ENCODE data around the gene NCEH1.

Gene NCEH1

GRCh38 chr3:172591125-172591605 is 119.7 kb downstream of the NCEH1 start:
- H3K4me3 ChIP-seq (ENCODE audit: low read depth, low read length), result no peak overlapping the region
- TF ChIP-seq CTCF (IDR thresholded peaks at IDR 0.05; ENCODE audit: low read depth, low read length, missing control alignments), result no peak
- in situ Hi-C loops (cut with HindIII; ENCODE audit: low pct_ligation_motif_present, low sequenced_read_pairs), result no loop called here
- no peak for DNase-seq
- no peak overlapping the region for H3K27ac ChIP-seq
- no peaks in the 10 kb centered on the region for H3K36me3 ChIP-seq (replicated peaks)
- H3K27me3 ChIP-seq (replicated peaks), result no peaks in the 10 kb centered on the region

GRCh38 chr3:172586436-172586835 is 124.4 kb downstream of the NCEH1 start:
- Histone ChIP-seq H3K36me3 (replicated peaks) (no peaks in the 10 kb centered on the region), H3K27me3 (replicated peaks) (no peaks in the 10 kb centered on the region), H3K4me3 (ENCODE audit: low read depth, low read length) (no peak overlapping the region), H3K27ac (no peak overlapping the region)
- TF ChIP-seq CTCF (IDR thresholded peaks at IDR 0.05; ENCODE audit: low read depth, low read length, missing control alignments), result no peak
- DNase-seq, result no peak
- in situ Hi-C loops (cut with HindIII; ENCODE audit: low pct_ligation_motif_present, low sequenced_read_pairs), result no loop called here

- Histone ChIP-seq H3K27me3 (replicated peaks) (no peaks in the 10 kb centered on the region), H3K4me3 (ENCODE audit: low read depth, low read length) (no peak overlapping the region), H3K36me3 (replicated peaks) (no peaks in the 10 kb centered on the region), H3K27ac (no peak overlapping the region)
- DNase-seq, result no peak
- no peak for TF ChIP-seq CTCF (IDR thresholded peaks at IDR 0.05; ENCODE audit: low read depth, low read length, missing control alignments)
- in situ Hi-C loops (cut with HindIII; ENCODE audit: low pct_ligation_motif_present, low sequenced_read_pairs), result no loop called here
Observed at GRCh38 chr3:172585954-172586353, 124.9 kb downstream of the NCEH1 start.

GRCh38 chr3:172582712-172583111 is 128.2 kb downstream of the NCEH1 start:
- Histone ChIP-seq H3K4me3 (ENCODE audit: low read depth, low read length) (no peak overlapping the region), H3K36me3 (replicated peaks) (no peaks in the 10 kb centered on the region), H3K27me3 (replicated peaks) (no peaks in the 10 kb centered on the region), H3K27ac (no peak overlapping the region)
- TF ChIP-seq CTCF (IDR thresholded peaks at IDR 0.05; ENCODE audit: low read depth, low read length, missing control alignments), result no peak
- no peak for DNase-seq
- in situ Hi-C loops (cut with HindIII; ENCODE audit: low pct_ligation_motif_present, low sequenced_read_pairs), result no loop called here

GRCh38 chr3:172581757-172582166 is 129.1 kb downstream of the NCEH1 start:
- in situ Hi-C loops (cut with HindIII; ENCODE audit: low pct_ligation_motif_present, low sequenced_read_pairs), result no loop called here
- H3K4me3 ChIP-seq (ENCODE audit: low read depth, low read length), result no peak overlapping the region
- no peaks in the 10 kb centered on the region for H3K27me3 ChIP-seq (replicated peaks)
- no peaks in the 10 kb centered on the region for H3K36me3 ChIP-seq (replicated peaks)
- no peak overlapping the region for H3K27ac ChIP-seq
- DNase-seq, result no peak
- no peak for TF ChIP-seq CTCF (IDR thresholded peaks at IDR 0.05; ENCODE audit: low read depth, low read length, missing control alignments)

GRCh38 chr3:172580680-172581401 is 130.0 kb downstream of the NCEH1 start:
- Histone ChIP-seq H3K27ac (no peak overlapping the region), H3K27me3 (replicated peaks) (no peaks in the 10 kb centered on the region), H3K4me3 (ENCODE audit: low read depth, low read length) (no peak overlapping the region), H3K36me3 (replicated peaks) (no peaks in the 10 kb centered on the region)
- in situ Hi-C loops (cut with HindIII; ENCODE audit: low pct_ligation_motif_present, low sequenced_read_pairs), result no loop called here
- no peak for TF ChIP-seq CTCF (IDR thresholded peaks at IDR 0.05; ENCODE audit: low read depth, low read length, missing control alignments)
- DNase-seq, result no peak

Data from brain microvascular endothelial cell (primary cell).